ENCODE data around the gene DNASE2.
A peak's percentile ranks its signal among the peaks of the same experiment; 100 is the strongest.

DNASE2 gene

DNA sequence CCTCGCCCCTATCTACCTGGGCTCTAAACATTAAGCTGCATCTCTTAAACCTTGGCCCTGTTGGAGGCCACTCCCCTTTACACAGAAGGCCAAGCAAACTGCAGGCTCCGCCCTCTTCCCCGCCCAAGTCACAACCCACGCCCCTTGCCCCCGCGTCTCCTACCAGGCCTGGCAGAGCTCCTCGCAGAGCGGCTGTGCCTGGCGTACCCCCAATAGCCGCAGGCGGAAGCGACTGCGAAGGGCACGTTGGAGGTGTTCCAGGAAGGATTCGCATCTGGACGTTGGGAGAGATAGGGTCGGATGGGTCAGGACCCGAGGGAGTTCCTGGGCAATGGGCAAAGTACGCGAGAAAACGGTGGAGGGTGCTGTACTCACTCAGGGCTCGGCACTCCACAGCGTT lies 52.8 kb downstream of the DNASE2 start:
- DNase-seq: no peak

GRCh38 chr19:12825254-12826131 lies 55.8 kb downstream of the DNASE2 start:
- DNase-seq: peak; percentile 8
